PC-3 (cell line): ENCODE results near the gene HCFC1R1. TPM values are rescaled to one million over a fixed set of nuclear protein-coding genes. Genes with fewer than 3 reads are reported as not detected.

Experiments
- ATAC-seq: fragments of 200-7000 bp; cut with Tn5 transposase; 2 replicates; pipeline ENCODE4 v1.9.1; 2020; ENCODE audit warnings: mild to moderate bottlenecking, moderate library complexity
- BruUV-seq: library from RNA; stranded (reverse); fragments of 400-500 nt; replicated peaks from 2 replicates; lab custom pipeline; 2021; lab: Mats Ljungman, UMichigan
- CTCF ChIA-PET: fragments of 300-600 bp; sonication (Branson Sonifier 250); formaldehyde crosslinking; loops from one replicate; lab custom pipeline; 2022; ENCODE audit warnings: antibody characterized with exemption; lab: Charles Lee
- POLR2A ChIA-PET: fragments of 300-600 bp; sonication (Branson Sonifier 250); formaldehyde crosslinking; loops from one replicate; lab custom pipeline; 2022; ENCODE audit warnings: antibody characterized with exemption; ENCODE audit not compliant: unreplicated experiment; lab: Charles Lee
- DNase-seq: peaks from one replicate; pipeline ENCODE4 v3.0.0-alpha.2; 2015
- H2AFZ ChIP-seq: fragments of 300-600 bp; sonication (generic); 2 replicates; pipeline ENCODE4 v1.6.0; 2016; ENCODE audit warnings: antibody characterized with exemption, low read length
- H3F3A ChIP-seq: fragments of 300-600 bp; sonication (generic); one replicate; pipeline ENCODE4 v1.6.0; 2017; ENCODE audit warnings: antibody characterized with exemption, low read length, control low read depth, mild to moderate bottlenecking; ENCODE audit not compliant: unreplicated experiment
- H3K27ac ChIP-seq: fragments of 300-600 bp; sonication (generic); 2 replicates; pipeline ENCODE4 v1.5.1; 2016; ENCODE audit warnings: mild to moderate bottlenecking, low read length
- H3K27me3 ChIP-seq: fragments of 300-600 bp; sonication (generic); 2 replicates; pipeline ENCODE4 v1.6.1; 2016; ENCODE audit warnings: low read length, mixed read lengths
- H3K36me3 ChIP-seq: fragments of 300-600 bp; sonication (generic); 2 replicates; pipeline ENCODE4 v1.6.1; 2016; ENCODE audit warnings: low read depth, mixed run types, low read length, mixed read lengths
- H3K4me1 ChIP-seq: fragments of 300-600 bp; sonication (generic); 2 replicates; pipeline ENCODE4 v1.5.1; 2016; ENCODE audit warnings: low read length; ENCODE audit not compliant: insufficient read depth
- H3K4me2 ChIP-seq: fragments of 300-600 bp; sonication (generic); 2 replicates; pipeline ENCODE4 v1.6.0; 2016; ENCODE audit warnings: low read length
- H3K4me3 ChIP-seq: fragments of 300-600 bp; sonication (generic); 2 replicates; pipeline ENCODE4 v1.5.1; 2016; ENCODE audit warnings: mild to moderate bottlenecking, low read length, mixed read lengths
- H3K79me2 ChIP-seq: fragments of 300-600 bp; sonication (generic); 2 replicates; pipeline ENCODE4 v1.6.1; 2017; ENCODE audit warnings: low read length, mixed read lengths
- H3K9ac ChIP-seq: fragments of 300-600 bp; sonication (generic); 2 replicates; pipeline ENCODE4 v1.6.0; 2016; ENCODE audit warnings: mild to moderate bottlenecking, low read length
- H3K9me2 ChIP-seq: fragments of 300-600 bp; sonication (generic); replicated peaks from 2 replicates; pipeline ENCODE4 v1.6.1; 2016; ENCODE audit warnings: mixed run types, low read length, mixed read lengths
- H3K9me3 ChIP-seq: fragments of 300-600 bp; sonication (generic); 2 replicates; pipeline ENCODE4 v1.6.1; 2016; ENCODE audit warnings: low read length, mixed read lengths
- H4K20me1 ChIP-seq: fragments of 300-600 bp; sonication (generic); 2 replicates; pipeline ENCODE4 v1.6.1; 2016; ENCODE audit warnings: low read length, mixed read lengths
- CTCF ChIP-seq: fragments of 300-600 bp; sonication (generic); conservative IDR thresholded peaks from 2 replicates; pipeline ENCODE4 v1.5.1; 2017; ENCODE audit warnings: antibody characterized with exemption, low read depth, mild to moderate bottlenecking, low read length
- EZH2 ChIP-seq: fragments of 300-600 bp; sonication (generic); IDR thresholded peaks from one replicate; pipeline ENCODE4 v1.6.1; 2017; ENCODE audit warnings: antibody characterized with exemption, mild to moderate bottlenecking, low read length; ENCODE audit not compliant: unreplicated experiment
- EZH2phosphoT487 ChIP-seq: fragments of 300-600 bp; sonication (generic); IDR thresholded peaks from 2 replicates; pipeline ENCODE4 v1.6.1; 2018; ENCODE audit warnings: mild to moderate bottlenecking, antibody characterized with exemption, low read length, borderline replicate concordance
- intact Hi-C: fragments of 100-400 bp; cut with micrococcal nuclease; formaldehyde crosslinking; loops from 2 replicates; pipeline ENCODE4 v1.9.0; 2023
- total RNA-seq: library from RNA; depleted of rRNA; stranded (reverse); fragments of >200 nt; gene quantifications from 2 replicates; pipeline ENCODE4 v1.2.3, GENCODE V29; 2014

The HCFC1R1 gene
- total RNA-seq, 1 experiment from 2014 or later, result 56.4 TPM

GRCh38 chr16:2985893-2986355, 37.8 kb downstream of the HCFC1R1 start:
- no peaks in the 10 kb centered on the region for H3K27me3 ChIP-seq
- no peak overlapping the region for H3K4me2 ChIP-seq
- peaks cover 2% of the 10 kb centered on the region for H3K4me1 ChIP-seq
- no peaks in the 10 kb centered on the region for H3K9me3 ChIP-seq
- no peaks in the 10 kb centered on the region for H3K79me2 ChIP-seq
- no peaks in the 10 kb centered on the region for H3K36me3 ChIP-seq
- DNase-seq (no peak), ATAC-seq (no peak)
- H2AFZ ChIP-seq, result no peak overlapping the region
- no peak overlapping the region for H3K9ac ChIP-seq
- no peaks in the 10 kb centered on the region for H3F3A ChIP-seq
- no peak overlapping the region for H3K27ac ChIP-seq
- no peaks in the 10 kb centered on the region for H3K9me2 ChIP-seq
- TF ChIP-seq EZH2, result no peak
- TF ChIP-seq EZH2phosphoT487, result no peak
- no peak for TF ChIP-seq CTCF
- no TSS peak for BruUV-seq
- POLR2A ChIA-PET, result no interaction called here
- intact Hi-C loops, result no loop called here
- H4K20me1 ChIP-seq, result no peaks in the 10 kb centered on the region
- H3K4me3 ChIP-seq, result no peak overlapping the region
- CTCF ChIA-PET, result no interaction called here

GRCh38 chr16:2985462-2985861, 38.3 kb downstream of the HCFC1R1 start:
- DNase-seq (no peak), ATAC-seq (no peak)
- CTCF ChIA-PET, result no interaction called here
- Histone ChIP-seq H2AFZ (no peak overlapping the region), H3K79me2 (no peaks in the 10 kb centered on the region), H3K36me3 (no peaks in the 10 kb centered on the region), H3K9ac (no peak overlapping the region), H4K20me1 (no peaks in the 10 kb centered on the region), H3K4me2 (no peak overlapping the region), H3K27ac (no peak overlapping the region), H3F3A (no peaks in the 10 kb centered on the region), H3K9me2 (no peaks in the 10 kb centered on the region), H3K27me3 (no peaks in the 10 kb centered on the region), H3K4me3 (no peak overlapping the region), H3K9me3 (no peaks in the 10 kb centered on the region), H3K4me1 (peaks cover 7% of the 10 kb centered on the region)
- intact Hi-C loops, result no loop called here
- no peak for TF ChIP-seq EZH2
- TF ChIP-seq CTCF, result no peak
- TF ChIP-seq EZH2phosphoT487, result no peak
- POLR2A ChIA-PET, result no interaction called here
- no TSS peak for BruUV-seq

GRCh38 chr16:2983706-2984136, 40.0 kb downstream of the HCFC1R1 start:
- Histone ChIP-seq H3K36me3 (no peaks in the 10 kb centered on the region), H4K20me1 (no peaks in the 10 kb centered on the region), H3K4me1 (peaks cover 7% of the 10 kb centered on the region), H3F3A (no peaks in the 10 kb centered on the region), H3K4me3 (peak overlapping the region; percentile 55; the same call in 1 of the 2 replicates), H3K27ac (no peak overlapping the region), H2AFZ (0 out of 2 replicates have a peak overlapping the region, but pooled peaks have one; percentile 42), H3K9me3 (no peaks in the 10 kb centered on the region), H3K27me3 (no peaks in the 10 kb centered on the region), H3K4me2 (peak overlapping the region; percentile 72), H3K9ac (no peak overlapping the region), H3K9me2 (no peaks in the 10 kb centered on the region), H3K79me2 (peaks cover 15% of the 10 kb centered on the region)
- CTCF ChIA-PET, result no interaction called here
- peak; percentile 73 for TF ChIP-seq CTCF
- no peak for TF ChIP-seq EZH2
- DNase-seq (peak; percentile 86), ATAC-seq (peak; percentile 63)
- no TSS peak for BruUV-seq
- POLR2A ChIA-PET, result no interaction called here
- intact Hi-C loops, result no loop called here
